Fibroblast of lung (primary cell): ENCODE results near the gene DKK1. TPM values are rescaled to one million over a fixed set of nuclear protein-coding genes. Genes with fewer than 3 reads are reported as not detected.

ENCODE experiments used
- DNase-seq, 2 donors: peaks; one replicate each; pipeline versions ENCODE4 v3.0.0 to v3.0.0-alpha.2; 2010; ENCODE audit warnings: low read depth in 2 of 2
- H2AFZ ChIP-seq: 2 replicates; pipeline ENCODE4 v1.5.1; 2012; ENCODE audit warnings: low read length, control low read depth, inconsistent platforms
- H3K27ac ChIP-seq: 2 replicates; pipeline ENCODE4 v1.5.1; 2011; ENCODE audit warnings: low read length, control low read depth; ENCODE audit not compliant: insufficient read depth
- H3K27me3 ChIP-seq: 2 replicates; pipeline ENCODE4 v1.5.1; 2011; ENCODE audit warnings: mild to moderate bottlenecking, low read length; ENCODE audit not compliant: control insufficient read depth, insufficient read depth
- H3K36me3 ChIP-seq: 2 replicates; pipeline ENCODE4 v1.5.1; 2011; ENCODE audit warnings: low read length; ENCODE audit not compliant: control insufficient read depth, insufficient read depth
- H3K4me1 ChIP-seq: 2 replicates; pipeline ENCODE4 v1.5.1; 2011; ENCODE audit warnings: low read length; ENCODE audit not compliant: control insufficient read depth, insufficient read depth; ENCODE audit errors: extremely low read depth
- H3K4me2 ChIP-seq: 2 replicates; pipeline ENCODE4 v1.5.1; 2011; ENCODE audit warnings: low read length, control low read depth; ENCODE audit not compliant: insufficient read depth; ENCODE audit errors: extremely low read depth
- H3K4me3 ChIP-seq, 4 experiments: fragments of 200-600 bp in 1 of 4; sonication (generic) in 1 of 4; replicated peaks in 1 of 4; 2 replicates each; pipeline ENCODE4 v1.5.1; 2011 to 2016; ENCODE audit warnings: low read length in 4 of 4, low read depth in 3 of 4, mild to moderate bottlenecking in 3 of 4, control low read depth in 2 of 4, inconsistent platforms in 1 of 4, mixed read lengths in 1 of 4; ENCODE audit not compliant: insufficient read depth in 1 of 4; ENCODE audit errors: control extremely low read depth in 1 of 4
- H3K79me2 ChIP-seq: 2 replicates; pipeline ENCODE4 v1.5.1; 2012; ENCODE audit warnings: mild to moderate bottlenecking, low read length, inconsistent platforms; ENCODE audit not compliant: control insufficient read depth, insufficient read depth
- H3K9ac ChIP-seq: 2 replicates; pipeline ENCODE4 v1.5.1; 2011; ENCODE audit warnings: mild to moderate bottlenecking, low read length, control low read depth; ENCODE audit not compliant: insufficient read depth
- H3K9me3 ChIP-seq: 2 replicates; pipeline ENCODE4 v1.5.1; 2012; ENCODE audit warnings: low read depth, low read length; ENCODE audit not compliant: control insufficient read depth, insufficient read depth
- H4K20me1 ChIP-seq: 2 replicates; pipeline ENCODE4 v1.5.1; 2011; ENCODE audit warnings: low read length; ENCODE audit not compliant: control insufficient read depth, insufficient read depth; ENCODE audit errors: extremely low read depth
- CTCF ChIP-seq, 2 donors: IDR thresholded peaks in 1 of 2; conservative IDR thresholded peaks in 1 of 2; 1 replicate in 1 of 2; 2 replicates in 1 of 2; pipeline ENCODE4 v1.5.1; 2011 to 2012; ENCODE audit warnings: low read length in 2 of 2, control low read depth in 1 of 2, inconsistent platforms in 1 of 2, low read depth in 1 of 2, mild to moderate bottlenecking in 1 of 2
- EZH2 ChIP-seq: IDR thresholded peaks from 2 replicates; pipeline ENCODE4 v1.5.1; 2012; ENCODE audit warnings: low read length, control low read depth, mild to moderate bottlenecking; ENCODE audit errors: missing control alignments
- polyA plus RNA-seq, 2 donors: library from polyadenylated mRNA; depleted of rRNA in 1 of 2; stranded (reverse) in 1 of 2; unstranded in 1 of 2; fragments of >200 nt; gene quantifications; 2 replicates each; pipeline ENCODE4 v1.2.1, GENCODE V29; 2011 to 2012; ENCODE audit warnings: missing spikeins in 1 of 2
- total RNA-seq: library from RNA; depleted of rRNA; stranded (reverse); fragments of >200 nt; gene quantifications from 2 replicates; pipeline ENCODE4 v1.2.1, GENCODE V29; 2014

DKK1 gene
- total and polyA plus RNA-seq, 2 donors (not counting 1 experiment from before 2014, with no cell fraction given), result 52.3 to 80.6 TPM

- Histone ChIP-seq H3K9me3 (no peaks in the 10 kb centered on the region), H4K20me1 (no peaks in the 10 kb centered on the region), H3K27ac (no peak overlapping the region), H3K36me3 (no peaks in the 10 kb centered on the region), H3K79me2 (no peaks in the 10 kb centered on the region), H3K27me3 (no peaks in the 10 kb centered on the region), H3K4me2 (no peak overlapping the region), H3K4me3 (no peak overlapping the region), H3K9ac (no peak overlapping the region), H2AFZ (no peak overlapping the region), H3K4me1 (no peaks in the 10 kb centered on the region)
- DNase-seq, result no peak
- TF ChIP-seq CTCF (conservative IDR thresholded peaks at IDR 0.05 in 1 of 2, IDR thresholded peaks at IDR 0.05 in 1 of 2; ENCODE audit: low read depth in 1 of 2, low read length in 2 of 2) (no peak), EZH2 (no peak)
These were observed 32.6 kb downstream of the DKK1 start for GRCh38 chr10:52346394-52347326.

GRCh38 chr10:52347327-52347667 is 33.2 kb downstream of the DKK1 start:
- Histone ChIP-seq H4K20me1 (no peaks in the 10 kb centered on the region), H3K27me3 (no peaks in the 10 kb centered on the region), H3K27ac (no peak overlapping the region), H3K79me2 (no peaks in the 10 kb centered on the region), H3K4me2 (no peak overlapping the region), H3K9ac (no peak overlapping the region), H3K36me3 (no peaks in the 10 kb centered on the region), H2AFZ (no peak overlapping the region), H3K9me3 (no peaks in the 10 kb centered on the region), H3K4me1 (no peaks in the 10 kb centered on the region), H3K4me3 (no peak overlapping the region)
- no peak for DNase-seq
- TF ChIP-seq CTCF (conservative IDR thresholded peaks at IDR 0.05 in 1 of 2, IDR thresholded peaks at IDR 0.05 in 1 of 2; ENCODE audit: low read depth in 1 of 2, low read length in 2 of 2) (no peak), EZH2 (no peak)

- Histone ChIP-seq H3K4me3 (no peak overlapping the region), H3K36me3 (no peaks in the 10 kb centered on the region), H2AFZ (no peak overlapping the region), H3K9ac (no peak overlapping the region), H4K20me1 (no peaks in the 10 kb centered on the region), H3K4me2 (no peak overlapping the region), H3K27me3 (no peaks in the 10 kb centered on the region), H3K9me3 (no peaks in the 10 kb centered on the region), H3K79me2 (no peaks in the 10 kb centered on the region), H3K4me1 (peaks cover under 1% of the 10 kb centered on the region), H3K27ac (no peak overlapping the region)
- no peak for DNase-seq
- TF ChIP-seq EZH2, result no peak
- no peak for TF ChIP-seq CTCF (conservative IDR thresholded peaks at IDR 0.05 in 1 of 2, IDR thresholded peaks at IDR 0.05 in 1 of 2; ENCODE audit: low read depth in 1 of 2, low read length in 2 of 2)
These were observed 34.0 kb downstream of the DKK1 start for GRCh38 chr10:52348037-52348564.
